K562 (cell line): ENCODE results near the gene HCST. TPM values are rescaled to one million over a fixed set of nuclear protein-coding genes. Genes with fewer than 3 reads are reported as not detected.

ENCODE experiments used
- ATAC-seq: fragments of 200-7000 bp; cut with Tn5 transposase; 3 replicates; pipeline ENCODE4 v1.9.1; 2020; ENCODE audit warnings: moderate library complexity
- BruUV-seq: library from RNA; stranded (reverse); fragments of 400-500 nt; replicated peaks from 2 replicates; lab custom pipeline; 2021; lab: Mats Ljungman, UMichigan
- CTCF ChIA-PET: fragments of 300-600 bp; formaldehyde crosslinking; extraction: SDS; loops from one replicate; lab custom pipeline; 2021; ENCODE audit warnings: low intra/inter-chr PET ratio; lab: Yijun Ruan, JAX
- POLR2A ChIA-PET: fragments of 300-600, 350-650 bp; sonication (Branson Sonifier 250); formaldehyde crosslinking; extraction: SDS; loops from one replicate; lab custom pipeline; 2021; ENCODE audit warnings: antibody characterized with exemption, inconsistent platforms; lab: Yijun Ruan, JAX
- DNase-seq, 4 experiments: peaks; one replicate each; pipeline versions ENCODE4 v3.0.0 to v3.0.0-alpha.2; 2011 to 2018; ENCODE audit warnings: low spot score in 3 of 4, mixed read lengths in 3 of 4; ENCODE audit errors: extremely low read depth in 1 of 4
- FAIRE-seq: peaks from 2 replicates; lab custom pipeline; 2011; peaks lifted over from hg19 to GRCh38; lab: Jason Lieb, UNC
- H2AFZ ChIP-seq: 2 replicates; pipeline ENCODE4 v1.6.0; 2011; ENCODE audit warnings: low read depth, low read length, control low read depth, inconsistent platforms
- H3K27ac ChIP-seq: fragments of 200-600 bp; 3 replicates; pipeline ENCODE4 v1.8.0; 2011; ENCODE audit warnings: low read depth, mild to moderate bottlenecking, control low read depth, inconsistent platforms, low read length, moderate library complexity, mixed read lengths; ENCODE audit errors: extremely low read depth
- H3K27me3 ChIP-seq, 2 experiments: fragments of 300-600 bp in 1 of 2; 2 replicates in 1 of 2; 3 replicates in 1 of 2; pipeline versions ENCODE4 v1.6.0 to v1.8.0; 2011; ENCODE audit warnings: inconsistent platforms in 2 of 2, low read length in 2 of 2, mild to moderate bottlenecking in 1 of 2, mixed read lengths in 1 of 2, moderate library complexity in 1 of 2; ENCODE audit not compliant: control insufficient read depth in 2 of 2, insufficient read depth in 2 of 2
- H3K36me3 ChIP-seq: fragments of 300-600 bp; 3 replicates; pipeline ENCODE4 v1.8.0; 2011; ENCODE audit warnings: mild to moderate bottlenecking, low read length, inconsistent platforms; ENCODE audit not compliant: control insufficient read depth, insufficient read depth
- H3K4me1 ChIP-seq, 2 experiments: fragments of 200-600 bp in 1 of 2; replicated peaks in 1 of 2; 2 replicates in 1 of 2; 3 replicates in 1 of 2; pipeline versions ENCODE4 v1.5.1 to v1.8.0; 2011; ENCODE audit warnings: inconsistent platforms in 2 of 2, low read length in 2 of 2, mild to moderate bottlenecking in 1 of 2, mixed read lengths in 1 of 2, moderate library complexity in 1 of 2; ENCODE audit not compliant: control insufficient read depth in 2 of 2, insufficient read depth in 2 of 2
- H3K4me2 ChIP-seq: 2 replicates; pipeline ENCODE4 v1.6.1; 2011; ENCODE audit warnings: low read length, control low read depth, inconsistent platforms, mixed read lengths; ENCODE audit not compliant: insufficient read depth
- H3K4me3 ChIP-seq: fragments of 200-600 bp; sonication (generic), shearing (Covaris generic); 2 replicates; pipeline ENCODE4 v1.5.1; 2016; ENCODE audit warnings: control low read depth, inconsistent platforms
- H3K79me2 ChIP-seq: fragments of 200-600 bp; 3 replicates; pipeline ENCODE4 v1.8.0; 2011; ENCODE audit warnings: low read length, inconsistent platforms; ENCODE audit not compliant: control insufficient read depth, insufficient read depth
- H3K9ac ChIP-seq, 2 experiments: 2 replicates each; pipeline versions ENCODE4 v1.6.0 to v1.6.1; 2011; ENCODE audit warnings: low read depth in 2 of 2, low read length in 2 of 2, control low read depth in 1 of 2, inconsistent platforms in 1 of 2, mild to moderate bottlenecking in 1 of 2, mixed read lengths in 1 of 2; ENCODE audit not compliant: insufficient read depth in 1 of 2
- H3K9me1 ChIP-seq: one replicate; pipeline ENCODE4 v1.6.0; 2011; ENCODE audit warnings: inconsistent platforms, mild to moderate bottlenecking, low read length, moderate library complexity; ENCODE audit not compliant: control insufficient read depth, insufficient read depth
- H3K9me3 ChIP-seq: replicated peaks from 2 replicates; pipeline ENCODE4 v1.5.1; 2011; ENCODE audit warnings: low read depth, low read length, inconsistent platforms; ENCODE audit not compliant: control insufficient read depth, insufficient read depth
- H4K20me1 ChIP-seq: replicated peaks from 2 replicates; pipeline ENCODE4 v1.6.1; 2011; ENCODE audit warnings: low read length, inconsistent platforms, mixed read lengths; ENCODE audit not compliant: control insufficient read depth, insufficient read depth
- BACH1 ChIP-seq: fragments of 200-800 bp; sonication (Bioruptor generic); IDR thresholded peaks from 2 replicates; pipeline ENCODE4 v1.6.1; 2016; ENCODE audit warnings: missing genetic modification characterization, missing compliant biosample characterization
- CEBPZ ChIP-seq: fragments of 150-350 bp; IDR thresholded peaks from 2 replicates; pipeline ENCODE4 v1.6.1; 2014; ENCODE audit warnings: low read depth, mild to moderate bottlenecking, low read length, borderline replicate concordance
- FOXP4 ChIP-seq: sonication (generic); formaldehyde crosslinking; IDR thresholded peaks from 2 replicates; pipeline ENCODE4 v1.8.0; 2022; ENCODE audit warnings: mild to moderate bottlenecking, missing genetic modification reagents, borderline replicate concordance
- LEF1 ChIP-seq: fragments of 450-650 bp; IDR thresholded peaks from 2 replicates; pipeline ENCODE4 v1.6.1; 2016; ENCODE audit warnings: mild to moderate bottlenecking
- OTX1 ChIP-seq: fragments of 450-650 bp; formaldehyde crosslinking; IDR thresholded peaks from 2 replicates; pipeline ENCODE4 v1.4.0; 2022; ENCODE audit warnings: mild to moderate bottlenecking
- SETDB1 ChIP-seq: IDR thresholded peaks from one replicate; pipeline ENCODE4 v1.6.1; 2012; ENCODE audit warnings: low read length, control low read depth, inconsistent platforms
- TARDBP ChIP-seq: fragments of 450-650 bp; IDR thresholded peaks from 2 replicates; pipeline ENCODE4 v1.6.1; 2016
- THAP12 ChIP-seq: fragments of 250-450 bp; sonication (Bioruptor Pico); IDR thresholded peaks from 2 replicates; pipeline ENCODE4 v1.9.0; 2021; ENCODE audit warnings: mild to moderate bottlenecking, inconsistent platforms
- TRIM24 ChIP-seq, 2 experiments: fragments of 450-650 bp; IDR thresholded peaks; 2 replicates each; pipeline ENCODE4 v1.6.1; 2016
- XRCC3 ChIP-seq: fragments of 450-650 bp; IDR thresholded peaks from 2 replicates; pipeline ENCODE4 v1.6.1; 2017; ENCODE audit warnings: mild to moderate bottlenecking, moderate library complexity
- ZBTB33 ChIP-seq: sonication (generic); formaldehyde crosslinking; IDR thresholded peaks from 2 replicates; pipeline ENCODE4 v1.8.1; 2023; ENCODE audit warnings: mild to moderate bottlenecking, missing genetic modification reagents
- WGBS: fragments of 100-300 bp; shearing (Covaris generic); methylation state at CpG from one replicate; pipeline ENCODE4 v1.1.6; 2016; ENCODE audit warnings: low coverage, mixed read lengths; ENCODE audit not compliant: insufficient coverage; ENCODE audit errors: missing lambda C conversion rate; 5-methylcytosine and 5-hydroxymethylcytosine counted together
- in situ Hi-C: fragments of 300-500 bp; cut with MboI; formaldehyde crosslinking; loops from 4 replicates; pipeline ENCODE4 v1.15.0; 2018; ENCODE audit warnings: inconsistent platforms, mixed read lengths
- intact Hi-C: fragments of 100-400 bp; cut with micrococcal nuclease; formaldehyde crosslinking; loops from 2 replicates; pipeline ENCODE4 v1.14.2; 2022
- polyA plus RNA-seq, 8 experiments: library from polyadenylated mRNA; depleted of rRNA in 4 of 8; stranded (reverse) in 5 of 8; unstranded in 3 of 8; fragments of >200 nt; fragmentation: Nextera tagmentation in 2 of 8; fragmentation: Illumina TruSeq in 1 of 8; extraction: Ambion mirVana in 2 of 8; extraction: Trizol in 1 of 8; gene quantifications; 2 replicates each; pipeline versions ENCODE4 v1.2.1 to v1.2.3, GENCODE V29; 2011 to 2014; ENCODE audit warnings: inconsistent platforms in 1 of 8, missing spikeins in 1 of 8
- total RNA-seq, 7 experiments: library from RNA; depleted of rRNA in 6 of 7; stranded (reverse); fragments of >200 nt in 6 of 7; fragmentation: Illumina TruSeq in 2 of 7; extraction: Trizol in 2 of 7; gene quantifications; 2 replicates each; pipeline versions ENCODE4 v1.2.1 to v1.2.3, GENCODE V29; 2011 to 2021; ENCODE audit warnings: low replicate concordance in 1 of 7

The HCST gene
- total and polyA plus RNA-seq, 9 of the 15 experiments (the other 6 are each of a cell fraction or from before 2014, with no cell fraction given) = 0.29 to 1.9 (median 0.95) TPM; not detected in 2

- H4K20me1 ChIP-seq = peaks cover 4% of the 10 kb centered on the region; the same call in 1 of the 2 replicates
- no peaks in the 10 kb centered on the region for H3K79me2 ChIP-seq
- peak overlapping the region; percentile 45 for H3K4me3 ChIP-seq
- in situ Hi-C loops (no loop called here), intact Hi-C loops (no loop called here)
- 2% methylated on average over 46 of the region's 51 CpGs for WGBS
- FAIRE-seq (peak; percentile 98), DNase-seq (peak; percentile 87 to 97 (median 89)), ATAC-seq (peak; percentile 95)
- no peaks in the 10 kb centered on the region for H3K9me3 ChIP-seq
- no peaks in the 10 kb centered on the region for H3K9me1 ChIP-seq
- BruUV-seq = no TSS peak
- POLR2A ChIA-PET = interaction anchor here (0.6 to 1.9 kb wide), 11 partner anchors 10 to 281 kb away, joined by 3 to 9 read pairs (median 4); partner anchors contain the start of genes HAUS5, KIRREL2 and LIN37
- H2AFZ ChIP-seq = peak overlapping the region; percentile 96
- CTCF ChIA-PET = no interaction called here
- no peak overlapping the region for H3K9ac ChIP-seq
- H3K36me3 ChIP-seq = no peaks in the 10 kb centered on the region
- peaks cover 20 to 46% of the 10 kb centered on the region in 2 experiments for H3K4me1 ChIP-seq
- peaks cover 0 to 6% of the 10 kb centered on the region in 2 experiments; a peak in 2 of 5 replicates for H3K27me3 ChIP-seq
- no peak overlapping the region; the same call in 2 of the 3 replicates for H3K27ac ChIP-seq
- H3K4me2 ChIP-seq = peak overlapping the region; percentile 86
- TF ChIP-seq OTX1 (CRISPR knock-in tag) (peak; percentile 82), CEBPZ (no peak), FOXP4 (CRISPR knock-in tag) (0 out of 2 replicates have a peak, but pooled peaks have one; percentile 39), TARDBP (0 out of 2 replicates have a peak, but pooled peaks have one; percentile 40), XRCC3 (no peak), ZBTB33 (peak; percentile 39; the same call in 1 of the 2 replicates), SETDB1 (no peak), TRIM24 (IDR thresholded peaks at IDR 0.05) (no peak), BACH1 (tag) (no peak), LEF1 (no peak), THAP12 (no peak)
These were observed 32.8 kb upstream of the HCST start for GRCh38 chr19:35869327-35870123.
